GM18868 (cell line): ENCODE measurements around the gene UROC1.

Source experiments
- ATAC-seq: cut with Tn5 transposase; IDR thresholded peaks from one replicate; pipeline ENCODE4 v1.9.1; 2021; ENCODE audit warnings: mild to moderate bottlenecking, moderate library complexity; ENCODE audit not compliant: unreplicated experiment

The UROC1 gene

DNA sequence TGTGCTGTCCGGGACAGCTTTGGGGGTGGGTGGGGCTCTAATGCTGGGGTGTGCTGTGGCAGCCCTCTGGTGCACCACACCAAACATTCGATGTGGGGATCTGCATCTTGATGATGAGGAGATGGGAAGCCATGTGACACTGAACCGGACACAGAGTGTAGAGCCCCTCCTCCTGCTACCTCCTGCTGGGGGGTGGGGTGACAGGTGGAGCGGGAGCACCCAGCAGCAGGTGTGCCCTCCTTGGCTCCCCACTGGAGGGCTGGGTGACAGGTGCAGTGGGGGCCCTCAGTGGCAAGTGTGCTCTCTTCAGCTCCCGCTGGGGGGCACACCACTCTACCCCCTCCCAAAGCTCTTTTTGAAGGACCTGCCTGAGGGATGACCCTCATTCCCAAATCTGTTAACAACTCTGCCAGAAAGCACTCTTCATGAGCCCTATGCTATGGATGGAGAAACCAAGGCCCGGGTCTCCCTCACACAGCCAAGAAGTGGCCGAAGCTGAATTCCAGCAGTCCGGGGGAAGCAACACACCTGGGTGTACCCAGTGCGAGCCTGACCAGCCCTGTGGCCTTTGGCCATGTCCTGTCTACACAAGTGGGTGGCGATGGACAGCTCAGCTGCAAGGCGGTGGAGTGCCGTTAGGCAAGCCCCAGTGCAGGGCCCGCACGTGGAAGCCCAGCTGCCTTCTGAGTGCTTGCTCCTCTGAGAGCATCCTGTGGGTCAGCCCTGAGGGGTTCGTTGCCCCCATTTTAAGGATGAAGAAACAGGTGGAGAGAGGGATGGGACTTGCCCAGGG lies 609 bp upstream of the UROC1 start:
- no peak for ATAC-seq

DNA sequence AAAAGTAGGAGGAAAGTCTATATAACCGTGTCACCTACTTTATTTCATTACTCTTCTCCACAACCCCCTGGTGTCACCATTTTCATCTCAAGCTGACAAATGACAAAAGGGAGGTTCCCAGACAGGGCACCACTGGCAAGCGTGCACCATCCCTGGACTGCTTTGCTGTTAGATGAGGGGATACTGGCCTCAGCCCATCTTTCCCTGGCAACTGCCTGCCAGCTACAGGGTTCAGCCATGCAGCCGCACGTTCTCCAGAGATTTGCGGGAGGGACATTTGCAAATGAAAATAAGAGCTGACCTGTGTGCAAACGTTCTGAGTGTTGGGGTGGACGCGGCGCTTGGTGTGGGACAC lies 660 bp downstream of the UROC1 start:
- ATAC-seq, result no peak

DNA sequence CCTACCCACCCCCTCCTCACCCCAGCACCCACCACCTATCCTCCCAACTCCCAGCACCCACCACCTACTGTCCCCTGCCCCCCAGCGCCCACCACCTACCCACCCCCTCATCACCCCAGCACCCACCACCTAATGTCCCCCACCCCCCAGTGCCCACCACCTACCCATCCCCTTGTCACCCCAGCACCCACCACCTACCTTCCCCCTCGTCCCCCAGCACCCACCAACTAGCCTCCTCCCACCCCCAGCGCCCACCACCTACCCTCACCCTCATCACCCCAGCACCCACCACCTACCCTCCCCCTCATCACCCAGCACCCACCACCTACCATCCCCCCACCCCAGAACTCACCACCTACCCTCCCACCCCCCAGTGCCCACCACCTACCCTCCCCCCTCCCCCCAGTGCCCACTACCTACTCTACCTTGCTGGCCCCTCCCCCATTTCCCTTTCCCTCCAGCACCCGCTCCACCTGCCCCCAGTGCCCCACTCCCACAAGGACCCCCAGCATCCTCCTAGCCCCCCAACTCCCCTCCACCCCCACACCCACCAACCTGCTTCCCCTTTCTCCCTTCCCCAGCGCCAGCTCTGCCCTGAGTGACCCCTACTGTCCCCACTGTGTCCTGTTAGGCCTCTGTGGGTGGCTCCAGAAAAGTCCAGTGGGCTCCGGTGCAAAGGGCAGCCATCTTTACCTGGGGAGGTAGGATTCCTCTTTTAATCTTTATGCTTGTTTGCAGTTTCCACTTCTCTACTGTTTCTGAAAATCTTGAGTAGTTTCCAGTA lies 1.2 kb downstream of the UROC1 start:
- no peak for ATAC-seq

DNA sequence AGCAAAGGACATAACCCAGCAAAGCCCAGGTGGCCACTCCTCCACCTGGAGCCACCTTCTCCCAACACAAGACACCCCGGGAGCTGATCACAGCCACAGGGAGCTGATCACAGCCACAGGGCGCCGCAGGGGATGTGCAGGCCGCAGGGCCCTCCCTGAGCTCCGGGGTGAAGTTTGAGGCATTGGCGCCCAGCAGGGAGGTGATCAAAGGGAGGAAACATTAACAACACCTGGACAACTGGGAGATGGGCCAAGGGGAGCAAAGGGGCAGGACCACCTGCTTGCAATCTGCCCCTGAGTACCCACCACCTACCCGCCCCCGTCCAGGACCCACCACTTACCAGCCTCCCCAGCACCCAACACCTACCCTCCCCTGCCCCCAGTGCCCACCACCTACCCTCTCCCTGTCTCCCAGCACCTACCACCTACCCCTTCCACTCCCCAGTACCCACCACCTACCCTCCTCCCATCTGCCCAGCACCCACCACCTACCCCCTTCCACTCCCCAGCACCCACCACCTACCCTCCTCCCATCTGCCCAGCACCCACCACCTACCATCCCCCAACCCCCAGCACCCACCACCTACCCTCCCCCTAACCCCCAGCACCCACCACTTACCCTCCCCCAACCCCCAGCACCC lies 2.4 kb downstream of the UROC1 start:
- ATAC-seq, result no peak

DNA sequence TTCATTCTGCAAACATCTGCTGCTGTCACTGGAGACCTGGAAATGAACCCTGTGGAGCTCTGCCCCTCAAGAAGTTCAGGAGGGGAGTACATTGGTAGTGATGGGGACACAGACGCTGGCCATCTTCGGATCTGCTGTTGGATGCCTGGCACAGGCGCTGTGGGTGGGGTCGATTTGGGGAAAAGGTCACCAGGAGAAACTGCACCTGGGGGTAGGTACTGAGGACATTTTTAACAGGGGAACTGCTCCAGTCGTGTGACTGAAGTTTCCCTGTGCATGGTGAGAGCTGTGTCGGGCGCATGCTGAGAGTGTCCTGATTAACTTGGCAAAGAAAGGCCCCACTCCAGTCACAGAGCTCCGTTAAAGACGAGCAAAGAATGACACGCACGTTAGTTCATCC lies 3.4 kb downstream of the UROC1 start:
- ATAC-seq, result no peak

DNA sequence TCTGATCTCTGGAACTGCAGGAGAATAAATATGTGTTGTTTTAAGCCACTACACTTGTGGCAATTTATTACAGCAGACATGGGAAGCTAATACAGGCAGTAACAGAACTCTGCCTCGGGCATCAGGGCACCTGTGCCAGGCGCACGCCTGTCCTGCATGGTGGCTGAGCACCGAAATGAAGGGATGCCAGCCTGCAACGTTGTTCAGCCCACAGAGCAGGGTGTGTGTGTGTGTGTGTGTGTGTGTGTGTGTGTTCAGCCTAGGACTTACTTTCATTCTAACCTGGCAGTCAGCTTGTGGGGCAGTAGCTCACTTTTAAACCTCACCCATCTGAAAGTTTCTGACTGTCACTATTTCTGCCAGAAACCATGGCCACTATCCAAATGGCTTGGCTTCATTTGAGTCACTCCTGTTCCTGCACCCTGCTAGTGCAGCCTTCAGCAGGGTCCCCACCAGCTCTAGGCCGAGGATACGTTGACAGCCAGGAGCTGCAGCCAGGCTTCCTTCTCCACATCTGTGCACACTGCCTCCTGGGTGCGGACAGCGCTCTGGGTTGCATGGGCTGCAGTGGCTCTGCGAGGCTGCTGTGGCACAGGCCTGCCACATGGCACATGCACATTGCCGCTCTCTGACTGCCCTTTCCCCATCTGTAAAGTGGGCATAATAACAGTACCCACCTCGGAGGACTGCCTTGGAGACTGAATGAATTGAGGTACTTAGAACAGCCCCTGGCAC lies 4.5 kb downstream of the UROC1 start:
- no peak for ATAC-seq

DNA sequence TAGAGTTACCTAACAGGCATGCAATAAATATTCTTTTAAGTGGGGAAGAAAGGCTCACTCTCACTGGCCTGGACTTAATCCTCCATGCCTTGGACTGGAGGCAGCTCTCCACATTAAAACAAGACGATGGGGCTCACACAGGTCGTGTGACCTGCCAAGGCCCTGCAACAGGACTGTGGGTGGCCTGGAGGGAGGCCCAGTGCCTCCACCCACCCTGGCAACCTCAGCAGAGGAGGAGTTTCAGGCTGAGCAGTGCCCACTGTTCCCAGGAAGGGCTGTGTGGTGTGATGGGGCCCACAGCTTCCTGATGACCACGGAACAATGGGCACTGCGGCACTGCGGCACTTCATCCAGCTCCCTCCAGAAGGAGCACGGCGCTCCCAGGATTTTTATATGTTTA lies 5.5 kb downstream of the UROC1 start:
- ATAC-seq, result no peak

DNA sequence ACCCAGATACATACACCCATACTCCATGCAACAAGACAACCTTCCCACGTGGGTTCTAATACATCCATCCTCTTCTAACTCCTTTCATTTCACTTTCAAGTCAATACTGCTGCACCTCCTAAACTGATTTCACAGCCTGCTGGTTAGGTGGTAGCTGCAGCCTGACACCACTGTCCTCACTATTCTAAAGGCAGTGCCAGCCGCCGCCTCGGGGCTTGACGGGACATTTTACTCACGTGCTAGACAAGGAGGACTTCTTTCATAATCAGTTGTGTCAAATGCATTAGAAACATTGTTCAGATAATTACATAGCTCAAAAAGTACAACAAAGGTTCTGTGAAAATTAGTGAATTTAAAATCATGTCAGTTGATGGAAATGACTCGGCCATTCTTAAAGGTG lies 6.3 kb downstream of the UROC1 start:
- ATAC-seq, result no peak

DNA sequence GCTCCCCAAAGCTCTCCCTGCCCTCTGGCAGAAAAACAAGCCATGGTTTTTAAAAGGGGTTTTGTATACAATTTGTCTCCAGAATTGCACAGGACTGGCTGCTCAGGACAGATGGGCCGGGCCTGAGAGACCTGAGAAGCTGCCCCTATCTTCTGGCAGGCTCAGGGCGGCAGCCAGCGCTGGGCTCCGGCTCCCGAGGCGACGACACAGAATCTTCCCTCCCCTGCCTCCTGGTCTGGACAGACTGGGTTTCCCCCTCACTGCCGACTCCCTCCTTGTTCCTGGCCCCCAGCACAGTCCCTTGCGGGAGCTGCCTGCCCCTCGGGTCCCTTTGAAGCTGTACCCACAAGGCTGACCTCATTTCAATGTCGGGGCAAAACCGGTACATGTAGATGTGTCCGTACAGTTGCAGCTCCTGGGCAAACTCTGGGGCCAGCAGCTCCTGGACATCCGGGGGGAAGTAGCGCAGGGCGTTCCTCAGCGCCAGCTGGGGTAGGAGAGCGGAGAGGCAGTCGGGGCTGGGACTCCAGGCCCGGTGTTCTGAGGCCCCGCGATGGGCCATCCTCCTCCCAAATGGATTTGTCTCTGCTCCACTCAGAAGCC lies 7.2 kb downstream of the UROC1 start:
- no peak for ATAC-seq

DNA sequence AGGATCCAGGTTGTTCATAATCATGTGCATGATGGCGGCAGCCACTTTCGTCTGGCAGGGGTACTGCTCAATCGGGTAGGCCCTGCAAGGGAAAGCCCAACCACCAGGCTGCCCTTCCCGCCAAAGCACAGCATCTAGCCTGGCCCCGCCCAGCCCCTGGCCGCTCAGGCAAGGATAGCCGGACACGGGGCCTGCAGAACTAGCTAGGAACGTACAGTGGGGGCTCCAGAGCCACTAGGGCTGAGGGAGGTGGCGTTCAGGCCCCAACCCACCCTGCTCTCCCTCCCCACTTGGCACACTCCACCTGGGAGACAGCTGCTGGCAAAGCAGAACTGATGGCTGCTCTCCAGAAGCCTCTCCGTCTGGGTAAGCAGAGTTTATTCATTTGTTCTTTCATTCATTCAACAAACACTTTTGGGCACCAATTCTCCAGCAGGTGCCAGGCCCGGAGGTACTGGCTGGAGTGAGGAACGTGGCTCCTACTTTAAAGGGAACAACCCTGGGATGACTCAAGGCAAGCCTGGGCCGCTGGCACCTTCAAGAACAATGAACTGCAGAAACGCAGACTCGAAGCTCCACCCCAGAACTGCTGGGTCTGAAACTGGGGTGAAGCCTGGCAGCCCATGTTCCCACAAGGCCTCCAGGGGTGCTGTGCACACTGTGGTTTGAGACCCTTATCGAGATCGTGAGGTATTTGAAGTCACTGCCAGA lies 7.8 kb downstream of the UROC1 start:
- ATAC-seq, result no peak

DNA sequence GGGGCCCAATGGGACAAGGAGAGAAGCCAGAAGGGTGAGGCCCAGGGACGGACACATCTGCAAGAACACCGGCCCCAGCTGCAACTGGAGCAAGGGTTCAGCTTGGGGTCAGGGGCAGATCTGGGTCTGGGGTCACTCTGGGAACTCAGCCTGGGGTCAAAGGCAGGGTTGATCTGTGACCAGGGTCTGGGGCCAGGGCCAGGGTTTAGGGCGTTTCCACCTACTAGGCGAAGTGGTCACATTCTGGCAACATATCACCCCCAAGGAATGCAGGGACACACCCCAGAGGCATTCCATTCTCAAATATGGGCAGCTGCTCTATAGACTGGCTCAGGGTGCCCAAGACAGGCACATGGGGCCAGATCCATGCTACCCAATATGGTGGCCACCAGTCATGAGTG lies 9.0 kb downstream of the UROC1 start:
- ATAC-seq, result no peak

DNA sequence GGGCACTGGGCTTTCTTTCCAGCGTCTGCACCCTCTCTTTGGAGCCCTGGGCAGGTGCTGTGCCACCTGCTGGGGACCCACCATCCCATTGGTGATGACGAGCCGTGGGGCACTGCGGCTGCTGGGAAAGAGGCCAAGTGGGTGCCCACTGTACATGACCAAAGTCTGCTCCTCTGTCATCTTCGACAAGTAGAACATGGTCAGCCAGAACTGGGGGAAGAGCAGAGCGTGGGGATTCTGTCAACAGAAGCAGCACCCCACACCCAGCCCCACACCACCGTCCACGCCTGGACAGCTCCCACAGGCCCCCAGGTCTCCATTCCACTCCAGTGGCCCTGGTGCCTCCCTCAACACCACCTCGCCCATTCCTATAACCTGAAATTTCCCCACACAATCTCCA lies 9.7 kb downstream of the UROC1 start:
- no peak for ATAC-seq

DNA sequence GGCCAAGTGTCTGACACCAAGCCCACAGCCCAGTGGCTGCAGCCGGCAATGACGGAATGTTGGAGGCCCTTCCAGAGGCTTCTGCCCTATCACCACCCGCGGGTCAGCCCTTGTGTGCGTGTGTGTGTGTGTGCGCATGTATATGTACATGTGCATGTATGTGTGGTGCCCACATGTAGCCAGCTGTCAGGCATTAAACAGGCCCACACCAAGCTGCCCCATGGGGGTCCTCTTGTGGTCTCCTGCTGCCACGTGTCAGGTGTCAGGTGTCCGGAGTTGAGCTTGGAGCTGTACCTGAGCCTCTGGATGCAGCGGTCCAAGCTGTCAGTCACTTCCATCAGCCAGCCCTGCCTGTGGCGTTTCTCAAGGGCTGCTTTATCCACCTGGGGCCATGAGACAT lies 13.9 kb downstream of the UROC1 start:
- no peak for ATAC-seq

DNA sequence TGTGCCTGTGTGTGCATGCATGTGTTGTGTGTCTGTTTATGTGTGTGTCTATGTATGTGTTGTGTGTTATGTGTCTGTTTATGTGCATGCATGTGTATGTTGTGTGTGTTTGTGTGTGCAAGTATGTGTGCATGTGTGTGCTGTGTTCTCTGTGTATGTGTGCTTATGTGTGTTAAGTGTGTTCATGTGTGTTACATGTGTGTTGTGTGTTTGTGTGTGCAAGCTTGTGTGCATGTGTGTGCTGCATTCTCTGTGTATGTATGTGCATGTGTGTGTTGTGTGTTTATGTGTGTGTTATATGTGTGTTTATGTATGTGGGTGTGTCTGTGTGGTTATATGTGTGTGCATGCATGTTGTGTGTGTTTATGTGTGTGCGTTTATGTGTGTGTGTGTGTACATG lies 14.9 kb downstream of the UROC1 start:
- ATAC-seq, result no peak

DNA sequence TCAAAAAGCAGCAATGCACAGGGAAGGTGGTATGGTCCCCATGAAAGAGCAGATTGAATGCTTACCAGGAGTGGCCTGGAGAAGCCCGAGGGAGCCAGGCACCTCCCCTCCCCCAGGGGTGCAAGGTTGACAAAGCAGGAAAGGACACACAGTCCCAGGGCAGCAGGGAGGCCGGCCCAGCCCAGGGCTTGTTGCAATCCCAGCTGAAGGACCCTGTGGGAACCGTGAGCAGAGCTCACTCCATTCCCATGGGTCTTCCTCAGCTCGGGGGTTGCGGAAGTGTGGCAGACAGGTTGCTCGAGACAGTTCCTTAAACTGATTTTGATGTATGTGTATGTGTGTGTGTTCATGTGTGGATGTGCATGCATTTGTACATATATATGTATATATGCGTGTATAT lies 15.8 kb downstream of the UROC1 start:
- ATAC-seq, result no peak

DNA sequence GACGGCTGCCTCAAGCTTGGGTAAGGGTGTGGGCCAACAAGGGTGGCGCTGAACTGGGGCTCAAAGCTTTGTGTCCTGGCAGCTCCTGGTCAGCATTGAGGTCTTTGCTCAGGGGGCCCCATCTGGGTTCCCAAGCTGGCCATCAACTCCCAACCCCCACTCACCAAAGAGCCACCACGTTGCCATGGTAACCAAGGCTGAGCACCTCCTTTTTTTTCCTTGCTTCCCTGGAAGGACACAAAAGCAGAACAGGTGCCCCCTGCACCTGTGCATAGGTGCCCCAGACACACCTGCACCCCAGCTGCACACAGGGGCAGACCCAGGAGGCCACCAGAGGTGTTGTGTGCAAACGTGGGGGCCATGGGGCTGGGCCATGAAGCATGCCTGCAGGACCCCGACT lies 16.5 kb downstream of the UROC1 start:
- ATAC-seq, result no peak

DNA sequence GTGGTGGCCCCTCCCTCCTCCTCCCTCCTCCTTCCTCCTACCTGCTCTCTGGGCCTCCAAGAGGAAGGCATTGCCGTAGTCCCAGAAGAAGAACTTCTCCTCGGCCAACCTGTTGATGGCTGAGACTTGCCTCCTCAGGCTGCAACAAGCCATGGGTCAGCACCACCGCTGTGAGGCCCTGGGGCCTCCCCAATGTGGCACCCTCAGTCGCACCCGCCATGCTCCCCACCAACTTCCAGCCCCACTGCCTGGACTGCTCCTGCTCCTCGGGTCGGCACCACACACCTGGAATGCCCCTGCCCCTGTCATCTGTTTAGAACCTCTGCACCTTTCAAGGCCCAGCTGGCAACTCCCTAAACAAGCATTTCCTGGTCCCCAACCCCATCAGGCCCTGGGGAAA lies 17.6 kb downstream of the UROC1 start:
- ATAC-seq, result no peak

DNA sequence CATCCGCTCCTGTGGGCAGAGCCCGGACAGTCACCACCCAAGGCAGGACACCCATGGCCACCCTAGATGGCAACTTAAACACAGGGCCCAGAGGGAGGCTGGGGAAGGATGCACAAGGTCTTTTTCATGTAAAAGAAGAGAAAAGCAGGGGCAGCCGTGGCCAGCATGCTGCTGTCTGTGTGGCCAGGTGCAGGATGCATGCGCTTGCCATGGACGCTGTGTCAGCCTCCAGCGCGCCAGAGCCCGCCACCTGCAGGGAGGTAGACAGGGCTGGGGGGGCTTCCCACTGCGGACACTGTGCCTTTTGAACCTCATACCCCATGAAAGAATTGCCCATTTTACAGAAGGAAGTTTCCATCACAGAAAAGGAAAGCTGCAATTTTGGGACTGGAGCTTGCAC lies 18.2 kb downstream of the UROC1 start:
- ATAC-seq, result no peak

DNA sequence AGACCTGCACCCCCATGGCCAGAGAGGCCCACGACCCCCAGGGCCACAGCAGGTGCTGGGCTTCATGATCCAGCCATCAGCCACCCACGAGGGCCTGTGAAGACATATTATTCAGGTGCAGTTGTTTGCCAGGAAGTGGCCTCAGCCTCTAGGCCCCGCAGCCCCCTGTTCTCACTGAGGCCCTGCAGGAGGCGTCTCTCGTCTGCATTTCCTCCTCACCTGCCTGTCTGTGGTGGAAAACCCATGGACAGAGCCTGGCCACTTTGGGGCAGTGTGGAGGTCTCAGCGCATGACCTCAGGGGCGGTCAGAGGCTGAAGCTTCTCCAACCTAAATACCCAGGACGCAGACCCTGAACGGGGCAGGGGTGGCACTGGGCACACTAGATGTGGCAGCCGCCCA lies 18.6 kb downstream of the UROC1 start:
- ATAC-seq, result no peak

DNA sequence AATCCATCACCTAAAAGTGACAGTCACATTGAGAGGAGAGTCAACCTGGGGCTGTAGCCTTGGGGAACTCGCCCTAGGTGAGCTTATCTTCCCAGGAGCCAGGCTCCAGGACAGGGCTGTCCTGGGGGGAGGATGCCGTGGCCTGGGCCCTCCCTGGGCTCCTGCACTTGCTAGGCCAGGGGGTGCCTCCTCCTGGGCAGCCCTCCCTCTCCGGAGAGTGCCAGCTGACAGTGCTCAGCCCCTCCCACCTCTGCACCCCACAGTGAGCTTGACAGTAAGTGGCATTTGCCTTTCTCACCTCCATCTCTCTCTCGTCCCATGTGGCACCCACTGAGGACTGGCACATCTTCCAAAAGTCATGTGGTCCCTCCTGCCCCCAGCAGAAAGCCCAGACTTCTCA lies 19.1 kb downstream of the UROC1 start:
- no peak for ATAC-seq
